Kidney capillary endothelial cell (primary cell): ENCODE data around the gene ZNF618.

Source experiments
- DNase-seq: peaks from one replicate; pipeline ENCODE4 v3.0.0-alpha.2; 2018; ENCODE audit warnings: low spot score

The ZNF618 gene

GRCh38 chr9:113957351-113957750, 81.2 kb downstream of the ZNF618 start:
- DNase-seq = no peak

- peak; percentile 82 for DNase-seq
Observed at GRCh38 chr9:113957821-113958341, 81.8 kb downstream of the ZNF618 start.

- no peak for DNase-seq
Observed at GRCh38 chr9:113958556-113958955, 82.4 kb downstream of the ZNF618 start.

GRCh38 chr9:113960768-113961167, 84.7 kb downstream of the ZNF618 start:
- DNase-seq = no peak

- DNase-seq = no peak
Observed at GRCh38 chr9:113962396-113962795, 86.3 kb downstream of the ZNF618 start.

- peak; percentile 58 for DNase-seq
Observed at GRCh38 chr9:113963017-113963620, 87.0 kb downstream of the ZNF618 start.

GRCh38 chr9:113963696-113964494, 87.8 kb downstream of the ZNF618 start:
- no peak for DNase-seq

GRCh38 chr9:113964495-113965170, 88.5 kb downstream of the ZNF618 start:
- DNase-seq = no peak

- no peak for DNase-seq
Observed at GRCh38 chr9:113966394-113966793, 90.3 kb downstream of the ZNF618 start.

GRCh38 chr9:113967380-113967779, 91.3 kb downstream of the ZNF618 start:
- no peak for DNase-seq

GRCh38 chr9:113969343-113969742, 93.2 kb downstream of the ZNF618 start:
- no peak for DNase-seq

GRCh38 chr9:113973226-113973625, 97.1 kb downstream of the ZNF618 start:
- DNase-seq = no peak

GRCh38 chr9:113973963-113974413, 97.9 kb downstream of the ZNF618 start:
- DNase-seq = no peak

- no peak for DNase-seq
Observed at GRCh38 chr9:113976915-113977314, 100.8 kb downstream of the ZNF618 start.

GRCh38 chr9:113978725-113979342, 102.7 kb downstream of the ZNF618 start:
- DNase-seq = no peak

- DNase-seq = no peak
Observed at GRCh38 chr9:113979343-113980127, 103.4 kb downstream of the ZNF618 start.

- DNase-seq = no peak
Observed at GRCh38 chr9:113984639-113985380, 108.7 kb downstream of the ZNF618 start.

- DNase-seq = no peak
Observed at GRCh38 chr9:113985968-113986585, 110.0 kb downstream of the ZNF618 start.

- no peak for DNase-seq
Observed at GRCh38 chr9:113986931-113987330, 110.8 kb downstream of the ZNF618 start.

- no peak for DNase-seq
Observed at GRCh38 chr9:113987526-113987925, 111.4 kb downstream of the ZNF618 start.
